VCaP (cell line): Measurements from ENCODE around the gene KIAA1328.

Experiments used
- H3K27ac ChIP-seq: fragments of 450-650 bp; 2 replicates; pipeline ENCODE4 v1.5.1; 2017
- TF ChIP-seq, protein P1 (sequence below): fragments of 450-650 bp; conservative IDR thresholded peaks from 2 replicates; pipeline ENCODE4 v1.5.1; 2017; ENCODE audit warnings: mild to moderate bottlenecking, moderate library complexity

The KIAA1328 gene

DNA sequence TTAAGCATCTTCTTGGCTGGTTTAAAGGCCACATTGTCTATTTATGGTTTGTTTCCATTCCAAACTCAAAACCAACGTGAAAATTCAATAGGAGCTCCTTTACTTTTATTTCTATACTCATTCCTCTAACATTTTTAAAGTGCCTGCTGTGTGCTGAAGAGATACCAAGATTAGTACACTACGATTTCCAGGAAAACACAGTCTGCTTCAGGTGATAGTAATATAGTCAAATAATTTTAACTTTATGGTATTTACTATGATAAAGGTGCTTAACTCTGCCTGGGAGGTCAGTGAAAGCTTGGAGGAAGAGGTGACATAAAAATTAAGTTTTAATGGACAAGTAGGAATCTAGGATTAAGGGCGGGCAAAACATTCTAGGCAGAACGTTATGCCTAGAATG is 121.4 kb downstream of the KIAA1328 start:
- TF ChIP-seq, protein P1, sequence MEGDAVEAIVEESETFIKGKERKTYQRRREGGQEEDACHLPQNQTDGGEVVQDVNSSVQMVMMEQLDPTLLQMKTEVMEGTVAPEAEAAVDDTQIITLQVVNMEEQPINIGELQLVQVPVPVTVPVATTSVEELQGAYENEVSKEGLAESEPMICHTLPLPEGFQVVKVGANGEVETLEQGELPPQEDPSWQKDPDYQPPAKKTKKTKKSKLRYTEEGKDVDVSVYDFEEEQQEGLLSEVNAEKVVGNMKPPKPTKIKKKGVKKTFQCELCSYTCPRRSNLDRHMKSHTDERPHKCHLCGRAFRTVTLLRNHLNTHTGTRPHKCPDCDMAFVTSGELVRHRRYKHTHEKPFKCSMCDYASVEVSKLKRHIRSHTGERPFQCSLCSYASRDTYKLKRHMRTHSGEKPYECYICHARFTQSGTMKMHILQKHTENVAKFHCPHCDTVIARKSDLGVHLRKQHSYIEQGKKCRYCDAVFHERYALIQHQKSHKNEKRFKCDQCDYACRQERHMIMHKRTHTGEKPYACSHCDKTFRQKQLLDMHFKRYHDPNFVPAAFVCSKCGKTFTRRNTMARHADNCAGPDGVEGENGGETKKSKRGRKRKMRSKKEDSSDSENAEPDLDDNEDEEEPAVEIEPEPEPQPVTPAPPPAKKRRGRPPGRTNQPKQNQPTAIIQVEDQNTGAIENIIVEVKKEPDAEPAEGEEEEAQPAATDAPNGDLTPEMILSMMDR, result no peak
- no peak overlapping the region for H3K27ac ChIP-seq

DNA sequence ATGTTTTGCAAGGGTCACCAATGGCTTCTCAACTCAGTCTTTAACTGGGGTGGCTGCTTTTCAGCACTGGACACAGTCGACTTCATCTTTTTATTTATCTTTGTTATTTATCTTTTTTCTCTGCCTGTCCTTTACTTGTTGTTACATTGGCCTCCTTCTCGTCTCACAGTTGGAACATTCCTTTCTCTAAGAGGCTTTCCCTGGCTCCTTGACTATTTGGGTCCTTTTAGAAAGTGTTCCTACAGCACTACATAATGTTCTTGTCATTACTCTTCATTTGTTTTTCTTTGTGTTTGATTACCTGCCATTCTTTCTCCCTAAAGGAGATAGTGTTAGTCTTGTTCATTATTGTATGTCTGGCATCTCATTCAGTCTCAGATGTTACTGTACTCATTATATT is 122.0 kb downstream of the KIAA1328 start:
- H3K27ac ChIP-seq, result no peak overlapping the region
- TF ChIP-seq, protein P1, result no peak

DNA sequence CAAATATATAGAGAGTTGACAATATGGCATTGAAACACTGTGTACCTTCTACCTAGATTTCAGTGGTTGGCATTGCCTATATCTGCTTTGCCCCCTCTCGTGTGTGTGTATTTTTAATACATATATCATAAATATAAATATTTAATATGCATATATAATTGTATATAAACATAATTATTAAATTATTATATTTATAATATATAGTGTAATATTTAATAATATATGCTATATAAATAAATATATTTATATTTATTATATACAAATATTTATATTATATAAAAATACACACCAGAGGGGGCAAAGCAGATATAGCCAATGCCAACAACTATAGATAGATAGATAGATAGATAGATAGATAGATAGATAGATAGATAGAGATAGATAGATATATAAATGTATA is 124.1 kb downstream of the KIAA1328 start:
- TF ChIP-seq, protein P1, result no peak
- H3K27ac ChIP-seq, result no peak overlapping the region

DNA sequence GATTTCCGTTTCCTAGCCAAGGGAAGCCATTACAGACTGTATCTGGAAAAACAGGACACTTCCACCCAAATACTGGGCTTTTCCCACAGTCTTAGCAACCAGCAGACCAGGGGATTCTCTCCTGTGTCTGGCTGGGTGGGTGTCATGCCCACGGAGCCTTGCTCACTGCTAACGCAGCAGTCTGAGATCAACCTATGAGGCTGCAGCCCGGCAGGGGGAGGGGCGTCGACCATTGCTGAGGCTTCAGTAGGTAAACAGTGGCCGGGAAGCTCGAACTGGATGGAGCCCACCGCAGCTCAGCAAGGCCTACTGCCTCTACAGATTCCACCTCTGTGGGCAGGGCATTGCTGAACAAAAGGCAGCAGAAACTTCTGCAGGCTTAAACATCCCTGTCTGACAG is 131.1 kb downstream of the KIAA1328 start:
- no peak overlapping the region for H3K27ac ChIP-seq
- TF ChIP-seq, protein P1, result no peak

GRCh38 chr18:36963464-36963863 is 134.5 kb downstream of the KIAA1328 start:
- no peak overlapping the region for H3K27ac ChIP-seq
- TF ChIP-seq, protein P1, result no peak

- TF ChIP-seq, protein P1, result no peak
- no peak overlapping the region for H3K27ac ChIP-seq
Measured at GRCh38 chr18:36974686-36975085, 145.8 kb downstream of the KIAA1328 start.

DNA sequence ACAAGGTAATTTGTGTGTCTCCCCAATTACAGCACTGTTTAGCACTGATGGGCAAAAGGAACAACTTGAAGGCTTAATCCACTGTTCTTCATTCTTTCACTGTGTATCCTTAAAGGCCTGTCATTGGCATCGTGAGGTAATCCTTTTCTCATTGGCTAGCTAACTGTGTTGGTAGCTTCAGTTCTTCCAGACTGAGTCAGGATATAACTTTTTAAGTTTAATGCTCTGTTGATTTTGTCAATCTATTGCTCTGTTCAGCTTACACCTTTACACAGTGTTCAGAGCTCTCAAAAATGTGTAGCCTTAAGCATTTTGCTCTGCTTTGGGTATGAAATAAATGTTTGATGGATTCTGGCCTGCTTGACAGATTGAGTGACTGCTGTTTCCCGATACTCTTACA is 148.2 kb downstream of the KIAA1328 start:
- TF ChIP-seq, protein P1, result no peak
- H3K27ac ChIP-seq, result no peak overlapping the region

GRCh38 chr18:36993068-36993467 is 164.1 kb downstream of the KIAA1328 start:
- TF ChIP-seq, protein P1, result no peak

More at GRCh38 chr18:36993068-36993467, 164.1 kb downstream of the KIAA1328 start:
- no peak overlapping the region for H3K27ac ChIP-seq
